Measurements from ENCODE around the gene TBX21. TPM values are rescaled to one million over a fixed set of nuclear protein-coding genes. Genes with fewer than 3 reads are reported as not detected.

The TBX21 gene
- total RNA-seq, 1 experiment from 2014 or later: not detected

GRCh38 chr17:47701608-47702007 is 31.4 kb upstream of the TBX21 start:
- Histone ChIP-seq H3K4me3 (ENCODE audit: low read length) (no peak overlapping the region), H3K4me2 (ENCODE audit: low read depth, low read length, poor library complexity, severe bottlenecking) (no peak overlapping the region)

GRCh38 chr17:47702391-47702995 is 30.5 kb upstream of the TBX21 start:
- Histone ChIP-seq H3K4me3 (ENCODE audit: low read length) (no peak overlapping the region), H2AFZ (ENCODE audit: low read length) (no peak overlapping the region), H3K27ac (ENCODE audit: low read length) (no peak overlapping the region), H3K9me2 (replicated peaks; ENCODE audit: insufficient read depth, low read length) (no peaks in the 10 kb centered on the region), H3K9ac (ENCODE audit: low read length) (no peak overlapping the region), H4K20me1 (ENCODE audit: insufficient read depth, low read depth, low read length) (0 out of 2 replicates have a peak, but pooled peaks cover 3% of the 10 kb centered on the region), H3K27me3 (ENCODE audit: low read length) (no peaks in the 10 kb centered on the region), H3K9me3 (ENCODE audit: low read length) (no peaks in the 10 kb centered on the region), H3K4me1 (ENCODE audit: low read length) (peaks cover 8% of the 10 kb centered on the region), H3K79me2 (ENCODE audit: low read length) (no peaks in the 10 kb centered on the region), H3K4me2 (ENCODE audit: low read depth, low read length, poor library complexity, severe bottlenecking) (no peak overlapping the region), H3K36me3 (ENCODE audit: insufficient read depth, low read length) (no peaks in the 10 kb centered on the region)
- DNase-seq: no peak

More at GRCh38 chr17:47701608-47702007, 31.4 kb upstream of the TBX21 start:
- Histone ChIP-seq H4K20me1 (ENCODE audit: insufficient read depth, low read depth, low read length) (0 out of 2 replicates have a peak, but pooled peaks cover 3% of the 10 kb centered on the region), H3K9me3 (ENCODE audit: low read length) (no peaks in the 10 kb centered on the region), H3K9ac (ENCODE audit: low read length) (no peak overlapping the region), H3K9me2 (replicated peaks; ENCODE audit: insufficient read depth, low read length) (no peaks in the 10 kb centered on the region), H3K27me3 (ENCODE audit: low read length) (no peaks in the 10 kb centered on the region), H3K79me2 (ENCODE audit: low read length) (no peaks in the 10 kb centered on the region), H3K4me1 (ENCODE audit: low read length) (peaks cover 3% of the 10 kb centered on the region; the same call in 1 of the 2 replicates), H2AFZ (ENCODE audit: low read length) (no peak overlapping the region), H3K27ac (ENCODE audit: low read length) (no peak overlapping the region), H3K36me3 (ENCODE audit: insufficient read depth, low read length) (no peaks in the 10 kb centered on the region)
- no peak for DNase-seq

DNA sequence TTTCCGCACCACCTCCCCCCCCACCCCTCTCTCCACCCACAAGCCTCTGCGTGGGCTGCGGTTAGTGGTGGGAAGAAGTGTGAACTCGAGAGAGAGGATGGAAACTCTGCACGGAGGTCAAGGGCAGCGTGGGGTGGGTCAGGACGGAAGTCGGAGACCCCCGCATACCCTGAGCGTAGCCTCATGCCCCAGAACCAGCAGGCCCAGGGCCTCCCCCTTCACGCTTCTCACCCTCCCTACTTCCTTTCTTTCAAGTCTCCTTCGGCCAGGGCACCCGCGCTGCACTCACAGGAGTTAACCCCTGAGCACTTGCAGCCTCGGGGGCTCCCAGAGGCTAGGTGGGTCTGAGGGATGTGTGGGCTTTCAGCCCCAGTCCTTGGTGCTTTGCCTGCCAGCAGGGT is 29.8 kb upstream of the TBX21 start:
- Histone ChIP-seq H3K9me2 (replicated peaks; ENCODE audit: insufficient read depth, low read length) (no peaks in the 10 kb centered on the region), H3K27ac (ENCODE audit: low read length) (no peak overlapping the region), H3K4me1 (ENCODE audit: low read length) (peaks cover 8% of the 10 kb centered on the region), H3K4me3 (ENCODE audit: low read length) (no peak overlapping the region), H3K36me3 (ENCODE audit: insufficient read depth, low read length) (no peaks in the 10 kb centered on the region), H3K4me2 (ENCODE audit: low read depth, low read length, poor library complexity, severe bottlenecking) (no peak overlapping the region), H3K79me2 (ENCODE audit: low read length) (no peaks in the 10 kb centered on the region), H3K9ac (ENCODE audit: low read length) (no peak overlapping the region), H3K9me3 (ENCODE audit: low read length) (no peaks in the 10 kb centered on the region), H4K20me1 (ENCODE audit: insufficient read depth, low read depth, low read length) (0 out of 2 replicates have a peak, but pooled peaks cover 3% of the 10 kb centered on the region), H3K27me3 (ENCODE audit: low read length) (no peaks in the 10 kb centered on the region), H2AFZ (ENCODE audit: low read length) (no peak overlapping the region)
- no peak for DNase-seq

- peaks cover 8% of the 10 kb centered on the region for H3K4me1 ChIP-seq (ENCODE audit: low read length)
- H4K20me1 ChIP-seq (ENCODE audit: insufficient read depth, low read depth, low read length): 0 out of 2 replicates have a peak, but pooled peaks cover 3% of the 10 kb centered on the region
- no peaks in the 10 kb centered on the region for H3K36me3 ChIP-seq (ENCODE audit: insufficient read depth, low read length)
- H3K9ac ChIP-seq (ENCODE audit: low read length): no peak overlapping the region
- H3K9me2 ChIP-seq (replicated peaks; ENCODE audit: insufficient read depth, low read length): no peaks in the 10 kb centered on the region
- H3K9me3 ChIP-seq (ENCODE audit: low read length): no peaks in the 10 kb centered on the region
- no peak overlapping the region for H3K4me3 ChIP-seq (ENCODE audit: low read length)
- H2AFZ ChIP-seq (ENCODE audit: low read length): no peak overlapping the region
- H3K79me2 ChIP-seq (ENCODE audit: low read length): no peaks in the 10 kb centered on the region
- no peak for DNase-seq
- no peak overlapping the region for H3K27ac ChIP-seq (ENCODE audit: low read length)
- no peaks in the 10 kb centered on the region for H3K27me3 ChIP-seq (ENCODE audit: low read length)
- no peak overlapping the region for H3K4me2 ChIP-seq (ENCODE audit: low read depth, low read length, poor library complexity, severe bottlenecking)
Measured at GRCh38 chr17:47703671-47704070, 29.4 kb upstream of the TBX21 start.

- Histone ChIP-seq H3K4me2 (ENCODE audit: low read depth, low read length, poor library complexity, severe bottlenecking) (no peak overlapping the region), H3K27me3 (ENCODE audit: low read length) (no peaks in the 10 kb centered on the region), H4K20me1 (ENCODE audit: insufficient read depth, low read depth, low read length) (0 out of 2 replicates have a peak, but pooled peaks cover 2% of the 10 kb centered on the region), H3K36me3 (ENCODE audit: insufficient read depth, low read length) (no peaks in the 10 kb centered on the region), H3K9me3 (ENCODE audit: low read length) (no peaks in the 10 kb centered on the region), H3K27ac (ENCODE audit: low read length) (no peak overlapping the region), H3K4me3 (ENCODE audit: low read length) (no peak overlapping the region), H3K79me2 (ENCODE audit: low read length) (no peaks in the 10 kb centered on the region), H2AFZ (ENCODE audit: low read length) (no peak overlapping the region), H3K9me2 (replicated peaks; ENCODE audit: insufficient read depth, low read length) (no peaks in the 10 kb centered on the region), H3K9ac (ENCODE audit: low read length) (no peak overlapping the region), H3K4me1 (ENCODE audit: low read length) (peaks cover 8% of the 10 kb centered on the region)
- no peak for DNase-seq
Measured at GRCh38 chr17:47704116-47704515, 28.9 kb upstream of the TBX21 start.

DNA sequence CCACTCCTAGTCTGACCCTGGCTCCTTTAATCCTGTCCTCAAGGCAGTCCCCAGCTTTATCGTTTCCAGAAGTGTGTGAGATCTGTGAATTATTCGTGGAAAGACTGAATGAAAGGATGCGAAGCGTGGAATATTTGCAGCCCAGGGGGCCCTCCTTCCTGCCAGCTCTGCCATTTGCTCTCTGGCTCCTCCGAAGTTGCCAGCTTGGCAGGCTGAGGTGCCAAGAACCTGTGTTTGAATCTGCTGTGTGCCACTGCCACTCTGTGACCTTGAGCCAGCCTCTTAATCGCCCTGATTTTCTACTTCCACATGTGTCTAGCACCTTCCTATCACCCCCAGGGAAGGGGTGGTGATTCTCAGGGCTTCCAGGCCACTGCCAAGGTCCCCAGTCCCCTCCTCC is 28.3 kb upstream of the TBX21 start:
- no peak overlapping the region for H3K4me2 ChIP-seq (ENCODE audit: low read depth, low read length, poor library complexity, severe bottlenecking)
- H3K4me1 ChIP-seq (ENCODE audit: low read length): peaks cover 8% of the 10 kb centered on the region
- no peaks in the 10 kb centered on the region for H3K27me3 ChIP-seq (ENCODE audit: low read length)
- H3K9ac ChIP-seq (ENCODE audit: low read length): no peak overlapping the region
- H2AFZ ChIP-seq (ENCODE audit: low read length): no peak overlapping the region
- H3K9me3 ChIP-seq (ENCODE audit: low read length): no peaks in the 10 kb centered on the region
- H3K27ac ChIP-seq (ENCODE audit: low read length): no peak overlapping the region
- no peak for DNase-seq
- H3K36me3 ChIP-seq (ENCODE audit: insufficient read depth, low read length): no peaks in the 10 kb centered on the region
- no peaks in the 10 kb centered on the region for H3K79me2 ChIP-seq (ENCODE audit: low read length)
- no peak overlapping the region for H3K4me3 ChIP-seq (ENCODE audit: low read length)
- H3K9me2 ChIP-seq (replicated peaks; ENCODE audit: insufficient read depth, low read length): no peaks in the 10 kb centered on the region
- no peaks in the 10 kb centered on the region for H4K20me1 ChIP-seq (ENCODE audit: insufficient read depth, low read depth, low read length)

DNA sequence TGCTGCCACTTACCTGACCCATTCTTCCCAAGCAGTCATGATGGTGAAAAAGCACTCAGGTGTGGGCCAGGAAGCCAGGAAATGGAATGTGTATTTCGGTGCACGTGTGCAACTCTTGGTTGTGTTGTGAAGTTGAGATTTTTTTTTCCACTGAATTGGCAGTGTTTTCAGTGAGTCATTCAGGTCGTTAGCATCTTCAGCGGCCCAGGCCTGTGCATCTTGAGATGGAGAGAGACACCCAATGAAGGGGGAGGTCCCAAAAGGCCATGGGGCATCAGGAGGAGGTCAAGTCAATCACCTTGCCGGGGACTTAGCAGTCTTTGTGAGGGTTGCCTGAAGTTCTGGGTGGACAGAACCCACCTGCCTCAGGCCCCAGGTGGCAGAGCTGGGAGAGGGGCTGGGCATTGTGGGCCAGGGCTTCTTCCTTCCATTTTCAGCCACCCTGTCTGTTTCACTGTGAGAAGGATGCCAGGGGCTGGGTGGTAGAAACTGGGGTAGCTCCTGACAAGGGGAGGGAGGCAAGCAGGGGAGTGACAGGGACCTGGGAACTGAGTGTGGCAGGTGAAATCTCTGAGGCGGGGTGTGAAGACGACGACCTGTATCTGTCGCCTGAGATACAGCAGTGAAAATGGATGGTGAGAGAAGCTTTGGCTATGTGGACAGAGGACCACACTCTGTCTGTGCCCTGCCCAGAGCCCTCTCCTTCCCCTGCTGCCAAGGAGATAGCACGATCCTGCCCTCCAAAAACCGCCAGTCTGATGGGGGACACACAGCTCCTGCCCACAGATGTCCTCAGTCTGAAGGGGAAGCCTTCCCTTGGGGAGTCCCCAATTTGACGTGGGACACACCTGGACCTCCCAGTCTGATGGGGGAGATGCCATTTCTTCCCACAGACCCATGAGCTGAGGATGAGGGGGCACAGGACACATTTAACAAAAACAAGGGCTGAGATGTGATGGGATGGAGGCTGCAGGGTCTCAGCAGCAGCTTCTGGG is 27.2 kb upstream of the TBX21 start:
- DNase-seq: no peak
- Histone ChIP-seq H2AFZ (ENCODE audit: low read length) (no peak overlapping the region), H3K27ac (ENCODE audit: low read length) (no peak overlapping the region)

More for the DNA sequence above, 27.2 kb upstream of the TBX21 start:
- Histone ChIP-seq H3K36me3 (ENCODE audit: insufficient read depth, low read length) (no peaks in the 10 kb centered on the region), H3K9me2 (replicated peaks; ENCODE audit: insufficient read depth, low read length) (no peaks in the 10 kb centered on the region), H3K27me3 (ENCODE audit: low read length) (no peaks in the 10 kb centered on the region), H3K4me1 (ENCODE audit: low read length) (peaks cover 8% of the 10 kb centered on the region), H3K9ac (ENCODE audit: low read length) (no peak overlapping the region), H3K79me2 (ENCODE audit: low read length) (no peaks in the 10 kb centered on the region), H3K4me2 (ENCODE audit: low read depth, low read length, poor library complexity, severe bottlenecking) (no peak overlapping the region), H3K9me3 (ENCODE audit: low read length) (no peaks in the 10 kb centered on the region), H4K20me1 (ENCODE audit: insufficient read depth, low read depth, low read length) (no peaks in the 10 kb centered on the region), H3K4me3 (ENCODE audit: low read length) (no peak overlapping the region)

Data from Karpas-422 (cell line).